Measurements from ENCODE around the gene PLXNA4. TPM values are rescaled to one million over a fixed set of nuclear protein-coding genes. Genes with fewer than 3 reads are reported as not detected.
A peak's percentile ranks its signal among the peaks of the same experiment; 100 is the strongest.

Gene PLXNA4
- total RNA-seq, 1 experiment from 2014 or later, result 11.2 TPM

DNA sequence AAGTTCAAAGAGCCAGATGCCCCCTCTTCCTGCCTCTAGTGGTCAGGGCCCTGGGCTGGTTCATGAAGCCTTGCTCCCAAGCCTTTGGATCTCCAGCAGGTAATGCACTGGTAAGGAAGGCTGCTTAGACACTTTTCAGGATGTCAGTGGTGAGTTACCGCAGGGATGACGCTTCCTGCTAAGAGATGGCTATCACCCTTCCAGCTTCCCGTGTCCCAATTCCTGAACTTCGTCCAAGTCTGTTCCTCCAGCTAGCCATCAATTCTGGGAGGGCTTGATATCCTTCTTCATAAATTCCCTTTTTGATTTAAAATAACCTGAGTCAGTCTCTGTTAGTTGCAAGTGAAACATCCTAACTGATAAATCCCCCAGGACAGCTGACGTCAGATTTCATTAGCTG is 221.2 kb downstream of the PLXNA4 start:
- H3K9me3 ChIP-seq (replicated peaks), result no peaks in the 10 kb centered on the region
- no peaks in the 10 kb centered on the region for H3K36me3 ChIP-seq
- DNase-seq, result no peak
- no peaks in the 10 kb centered on the region for H3K27me3 ChIP-seq
- no peaks in the 10 kb centered on the region for H3K4me1 ChIP-seq
- H3K4me3 ChIP-seq, result no peak overlapping the region
- H3K27ac ChIP-seq, result no peak overlapping the region

DNA sequence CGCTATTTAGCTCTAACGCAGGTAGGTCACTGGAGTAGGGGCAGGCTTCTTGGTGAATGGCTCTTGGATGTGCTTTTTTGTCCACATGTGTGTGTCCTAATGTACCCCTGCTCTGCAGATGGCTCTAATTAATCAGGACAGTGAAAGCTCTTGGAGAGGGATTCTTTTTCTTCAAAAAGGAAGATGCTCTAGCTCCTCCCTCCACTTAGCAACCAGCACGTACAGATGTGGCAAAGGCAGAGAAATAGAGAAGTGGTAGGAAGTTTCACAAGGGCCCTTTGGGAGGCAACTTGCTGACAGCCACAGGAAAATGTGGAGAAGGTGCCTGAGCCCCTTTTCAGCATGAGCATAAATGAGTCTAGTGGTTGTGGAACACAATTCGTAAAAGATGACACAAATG is 221.7 kb downstream of the PLXNA4 start:
- Histone ChIP-seq H3K4me1 (no peaks in the 10 kb centered on the region), H3K9me3 (replicated peaks) (no peaks in the 10 kb centered on the region), H3K27me3 (no peaks in the 10 kb centered on the region), H3K4me3 (no peak overlapping the region), H3K27ac (no peak overlapping the region), H3K36me3 (no peaks in the 10 kb centered on the region)
- no peak for DNase-seq

DNA sequence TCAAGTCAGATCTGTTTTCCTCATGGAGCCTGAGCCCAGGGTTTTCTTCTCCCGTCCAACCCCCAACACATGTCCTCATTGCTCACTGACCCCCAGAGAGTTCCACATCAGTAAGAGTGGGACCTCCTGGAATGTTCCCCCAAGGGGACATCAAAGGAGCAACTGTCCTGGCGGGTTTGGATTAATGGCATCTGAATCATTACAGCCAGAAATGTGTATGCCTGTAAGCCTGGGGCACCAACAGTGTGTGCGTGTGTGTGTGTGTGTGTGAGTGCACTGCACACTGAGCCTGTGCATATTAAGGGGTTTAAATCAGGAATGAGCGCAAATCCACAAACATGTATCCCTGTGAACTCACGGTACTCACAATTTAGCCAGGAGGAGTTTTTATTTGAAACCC is 222.3 kb downstream of the PLXNA4 start:
- Histone ChIP-seq H3K36me3 (no peaks in the 10 kb centered on the region), H3K4me3 (no peak overlapping the region), H3K27me3 (no peaks in the 10 kb centered on the region), H3K27ac (no peak overlapping the region), H3K9me3 (replicated peaks) (no peaks in the 10 kb centered on the region), H3K4me1 (no peaks in the 10 kb centered on the region)
- peak in 1 of 2 experiments; percentile 9 for DNase-seq

DNA sequence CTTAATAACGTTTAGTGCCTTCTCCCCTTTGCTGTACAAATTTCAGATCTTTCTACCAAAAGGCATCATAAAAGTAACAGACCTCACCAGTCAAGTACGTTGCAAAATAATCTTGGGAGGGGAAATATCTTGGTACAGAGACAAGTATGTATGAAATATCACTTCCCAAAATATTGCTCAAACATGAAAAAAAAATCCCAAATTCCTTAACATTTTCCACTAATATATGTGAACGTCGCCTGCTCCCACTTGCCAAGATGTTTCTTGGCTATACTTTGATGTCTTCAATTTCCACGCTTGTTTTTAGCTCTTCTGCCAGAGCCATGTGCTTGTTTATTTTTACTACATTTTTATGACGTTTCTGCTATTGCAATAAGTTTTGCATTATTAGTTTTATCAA is 223.5 kb downstream of the PLXNA4 start:
- DNase-seq, result no peak
- no peaks in the 10 kb centered on the region for H3K27me3 ChIP-seq
- no peak overlapping the region for H3K27ac ChIP-seq
- H3K4me1 ChIP-seq, result no peaks in the 10 kb centered on the region
- H3K9me3 ChIP-seq (replicated peaks), result no peaks in the 10 kb centered on the region
- no peaks in the 10 kb centered on the region for H3K36me3 ChIP-seq
- no peak overlapping the region for H3K4me3 ChIP-seq

DNA sequence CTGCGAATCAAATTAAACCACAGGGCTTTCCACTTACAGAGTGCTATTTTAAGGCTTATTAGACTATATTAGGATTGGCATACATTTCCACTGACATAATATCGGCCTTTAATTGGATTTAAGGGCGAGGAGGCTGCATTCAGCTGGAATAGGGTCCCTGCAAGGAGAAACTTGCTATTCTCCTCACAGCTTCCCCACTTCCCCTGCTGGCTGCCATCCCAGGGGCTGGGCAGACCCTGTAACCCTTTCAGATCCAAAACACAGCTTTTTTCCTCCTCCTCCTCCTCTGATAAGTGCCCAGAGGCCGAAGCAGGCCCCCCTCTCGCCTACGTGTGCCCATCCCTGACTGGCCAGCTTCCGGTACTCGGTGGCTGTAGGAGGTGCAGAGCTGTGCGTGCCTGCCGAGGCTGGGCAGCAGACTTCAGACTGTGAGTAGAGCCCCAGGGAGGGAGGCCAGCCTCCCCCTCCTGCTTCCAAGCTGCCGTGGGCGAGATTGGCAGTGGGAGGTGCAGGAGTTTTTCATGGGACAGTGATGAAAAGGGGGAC is 224.2 kb downstream of the PLXNA4 start:
- Histone ChIP-seq H3K36me3 (no peaks in the 10 kb centered on the region), H3K4me3 (no peak overlapping the region), H3K9me3 (replicated peaks) (no peaks in the 10 kb centered on the region), H3K4me1 (no peaks in the 10 kb centered on the region), H3K27me3 (no peaks in the 10 kb centered on the region), H3K27ac (no peak overlapping the region)
- DNase-seq, result no peak

DNA sequence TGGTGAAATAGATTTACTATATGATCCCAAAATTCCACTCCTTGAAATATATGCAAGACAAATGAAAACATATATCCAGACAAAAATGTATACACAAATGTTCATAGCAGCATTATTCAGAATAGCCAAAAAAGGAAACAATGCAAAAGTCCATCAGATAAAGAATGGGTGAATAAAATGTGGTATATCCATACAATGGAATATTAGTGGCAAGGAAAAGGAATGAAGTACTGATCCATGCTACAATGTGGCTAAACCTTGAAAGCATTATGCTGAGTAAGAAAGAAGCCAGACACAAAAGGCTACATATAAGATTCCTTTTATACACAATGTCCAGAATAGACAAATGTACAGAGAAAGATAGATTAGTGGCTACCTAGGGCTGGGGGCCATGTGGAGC is 225.5 kb downstream of the PLXNA4 start:
- H3K4me3 ChIP-seq, result no peak overlapping the region
- no peak for DNase-seq
- no peaks in the 10 kb centered on the region for H3K36me3 ChIP-seq
- H3K27ac ChIP-seq, result no peak overlapping the region
- no peaks in the 10 kb centered on the region for H3K27me3 ChIP-seq
- no peaks in the 10 kb centered on the region for H3K9me3 ChIP-seq (replicated peaks)
- H3K4me1 ChIP-seq, result no peaks in the 10 kb centered on the region

DNA sequence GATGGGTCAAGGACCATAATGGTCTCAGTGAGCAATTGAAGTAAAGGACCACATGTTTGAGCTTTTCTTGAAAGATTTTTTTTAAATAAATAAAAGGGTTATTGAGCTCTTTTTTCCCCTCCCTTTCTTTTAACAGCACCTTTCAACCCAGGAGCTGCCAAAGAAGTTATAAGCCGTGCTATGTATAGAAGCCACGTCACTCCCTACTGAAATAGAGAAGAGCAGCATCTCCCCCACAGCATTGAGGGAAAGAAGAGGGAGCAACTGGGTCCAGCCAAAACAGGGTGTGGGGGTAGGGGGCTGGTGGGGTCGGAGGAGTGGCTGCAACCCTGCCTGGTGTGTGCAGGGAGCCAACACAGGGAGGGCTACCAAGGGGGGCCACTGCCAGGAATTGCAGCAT is 227.2 kb downstream of the PLXNA4 start:
- Histone ChIP-seq H3K4me1 (no peaks in the 10 kb centered on the region), H3K27me3 (no peaks in the 10 kb centered on the region), H3K9me3 (replicated peaks) (no peaks in the 10 kb centered on the region), H3K4me3 (no peak overlapping the region), H3K36me3 (no peaks in the 10 kb centered on the region), H3K27ac (no peak overlapping the region)
- DNase-seq, result no peak

DNA sequence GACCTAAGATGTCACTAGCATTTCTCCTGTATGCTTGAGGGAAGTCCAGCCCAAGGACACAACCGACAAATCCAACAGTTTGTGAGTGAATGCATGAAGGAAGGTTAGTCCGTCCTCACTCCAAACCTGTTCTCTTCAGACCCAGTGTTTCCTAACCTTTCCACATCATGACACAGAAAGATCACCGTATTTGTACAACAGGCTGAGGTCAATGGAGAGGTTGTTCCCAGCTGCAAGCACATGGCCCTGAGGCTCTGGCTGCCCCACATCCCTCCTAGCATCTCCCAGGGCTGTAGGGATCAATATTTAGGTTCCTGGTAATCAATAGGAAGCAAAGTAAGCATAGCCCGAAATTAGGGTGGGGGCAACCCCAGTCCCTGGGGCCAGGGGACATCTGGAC is 227.9 kb downstream of the PLXNA4 start:
- Histone ChIP-seq H3K27ac (no peak overlapping the region), H3K27me3 (no peaks in the 10 kb centered on the region), H3K4me3 (no peak overlapping the region), H3K4me1 (no peaks in the 10 kb centered on the region), H3K9me3 (replicated peaks) (no peaks in the 10 kb centered on the region), H3K36me3 (no peaks in the 10 kb centered on the region)
- DNase-seq, result no peak

DNA sequence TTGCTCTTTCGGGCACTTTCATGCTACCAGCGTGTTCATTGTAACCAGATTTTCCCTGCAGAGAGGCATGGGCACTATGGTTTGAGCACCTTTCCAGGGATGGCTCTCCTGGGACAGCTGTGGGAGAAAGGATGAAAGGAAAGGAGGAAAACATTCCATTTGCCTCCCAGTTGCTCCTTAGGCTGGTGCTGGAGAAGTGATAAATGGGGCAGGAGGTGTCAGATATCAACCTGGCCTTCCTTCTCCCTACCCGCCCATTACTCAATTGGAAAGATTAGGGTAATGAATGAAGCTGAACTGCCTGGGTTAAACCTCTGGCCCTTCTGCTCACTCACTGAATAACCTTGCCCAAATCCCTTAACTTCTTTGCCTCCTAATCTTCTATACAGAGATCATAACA is 228.4 kb downstream of the PLXNA4 start:
- H3K27me3 ChIP-seq, result no peaks in the 10 kb centered on the region

DNA sequence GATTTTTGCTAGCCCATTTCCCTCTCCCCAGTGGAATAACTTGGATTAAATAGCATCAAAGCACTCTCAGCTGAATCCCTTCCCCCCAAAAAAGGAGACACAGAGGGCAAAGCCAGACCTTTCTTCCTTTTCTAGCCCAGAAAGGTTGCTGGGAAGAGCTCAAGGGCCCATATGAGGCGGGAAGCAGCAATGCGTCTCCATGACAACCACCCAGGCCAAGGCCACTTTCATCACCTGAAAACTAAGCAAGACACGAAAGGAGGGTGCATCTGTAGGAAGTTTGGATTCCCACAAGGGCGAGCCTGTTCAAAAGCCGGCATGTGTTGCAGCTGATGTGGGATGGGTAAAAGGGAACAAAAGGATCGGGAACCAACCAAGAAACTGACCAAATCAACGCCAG is 229.1 kb downstream of the PLXNA4 start:
- Histone ChIP-seq H3K27me3 (no peaks in the 10 kb centered on the region), H3K9me3 (replicated peaks) (no peaks in the 10 kb centered on the region)
- no peak for DNase-seq

More for the DNA sequence above, 228.4 kb downstream of the PLXNA4 start:
- DNase-seq, result no peak
- Histone ChIP-seq H3K27ac (no peak overlapping the region), H3K9me3 (replicated peaks) (no peaks in the 10 kb centered on the region), H3K4me1 (no peaks in the 10 kb centered on the region), H3K4me3 (no peak overlapping the region), H3K36me3 (no peaks in the 10 kb centered on the region)

DNA sequence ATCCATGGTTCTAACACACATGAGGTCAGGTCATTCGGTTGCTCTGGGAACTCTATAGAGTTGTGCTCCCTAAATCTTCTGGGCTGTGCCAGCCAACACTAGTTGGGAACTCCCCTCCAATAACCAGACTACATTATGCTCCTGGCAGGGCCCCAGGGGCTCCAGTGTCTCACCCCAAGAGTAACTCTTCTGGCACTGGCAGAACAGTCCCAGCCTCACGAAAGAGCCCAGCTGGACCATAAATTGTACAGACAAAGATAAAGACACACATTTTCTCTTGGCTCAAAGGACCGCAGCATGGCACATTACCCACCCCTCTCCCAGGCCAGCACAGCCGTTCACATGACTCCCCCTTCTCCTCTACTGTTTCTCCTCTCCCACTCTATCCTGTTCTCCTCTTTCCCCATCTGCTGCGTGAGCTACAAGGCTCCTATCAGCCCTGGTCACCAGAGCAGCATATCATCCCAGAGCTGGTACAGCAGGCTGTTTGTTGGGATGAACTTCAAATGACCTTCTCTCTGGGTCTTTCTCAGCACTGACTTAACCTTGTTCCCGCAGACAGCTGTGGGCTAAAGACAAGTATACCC is 230.6 kb downstream of the PLXNA4 start:
- Histone ChIP-seq H3K9me3 (replicated peaks) (no peaks in the 10 kb centered on the region), H3K27me3 (no peaks in the 10 kb centered on the region), H3K4me1 (no peaks in the 10 kb centered on the region), H3K27ac (no peak overlapping the region), H3K4me3 (no peak overlapping the region), H3K36me3 (no peaks in the 10 kb centered on the region)
- DNase-seq, result peak in 1 of 2 experiments; percentile 17

More for the DNA sequence above, 229.1 kb downstream of the PLXNA4 start:
- no peak overlapping the region for H3K27ac ChIP-seq
- no peak overlapping the region for H3K4me3 ChIP-seq
- no peaks in the 10 kb centered on the region for H3K36me3 ChIP-seq
- no peaks in the 10 kb centered on the region for H3K4me1 ChIP-seq

DNA sequence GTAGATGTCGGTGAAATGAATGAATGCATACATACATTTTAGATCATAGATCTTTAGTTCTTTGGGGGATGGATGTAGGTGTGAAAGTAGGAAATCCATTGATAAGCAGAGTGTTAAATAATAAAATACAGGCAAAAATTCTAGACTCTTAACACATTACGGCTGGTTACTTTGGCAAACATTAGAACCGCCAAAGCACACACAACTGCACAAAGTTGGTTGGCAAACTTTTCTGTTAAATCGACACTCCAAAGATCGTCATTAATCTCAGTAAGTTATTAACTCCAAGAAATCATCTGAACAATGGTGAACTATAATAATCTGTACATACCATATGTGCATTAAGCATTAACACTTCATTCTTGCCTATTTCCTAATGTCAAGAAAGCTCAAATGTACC is 231.2 kb downstream of the PLXNA4 start:
- H3K4me3 ChIP-seq, result no peak overlapping the region
- H3K27me3 ChIP-seq, result no peaks in the 10 kb centered on the region
- H3K9me3 ChIP-seq (replicated peaks), result no peaks in the 10 kb centered on the region
- H3K36me3 ChIP-seq, result no peaks in the 10 kb centered on the region
- no peaks in the 10 kb centered on the region for H3K4me1 ChIP-seq
- no peak overlapping the region for H3K27ac ChIP-seq
- no peak for DNase-seq

DNA sequence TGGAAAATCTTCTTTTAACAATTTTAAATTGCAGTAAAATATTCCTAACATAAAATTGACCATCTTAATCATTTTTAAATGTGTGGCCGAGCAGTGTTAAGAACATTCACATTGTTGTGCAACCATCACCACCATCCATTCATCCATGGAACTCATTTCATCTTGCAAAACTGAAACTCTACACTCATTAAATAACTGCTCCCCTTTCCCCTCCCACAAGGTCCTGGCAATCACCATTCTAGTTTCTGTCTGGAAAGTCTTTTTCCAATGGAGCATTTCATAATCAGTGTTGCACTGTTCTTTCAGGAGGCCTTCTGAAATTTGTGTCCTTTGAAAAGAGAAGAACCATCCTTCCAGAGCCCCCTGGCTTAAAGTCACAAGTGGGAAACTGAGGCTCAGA is 233.1 kb downstream of the PLXNA4 start:
- no peak for DNase-seq
- H3K9me3 ChIP-seq (replicated peaks), result no peaks in the 10 kb centered on the region

DNA sequence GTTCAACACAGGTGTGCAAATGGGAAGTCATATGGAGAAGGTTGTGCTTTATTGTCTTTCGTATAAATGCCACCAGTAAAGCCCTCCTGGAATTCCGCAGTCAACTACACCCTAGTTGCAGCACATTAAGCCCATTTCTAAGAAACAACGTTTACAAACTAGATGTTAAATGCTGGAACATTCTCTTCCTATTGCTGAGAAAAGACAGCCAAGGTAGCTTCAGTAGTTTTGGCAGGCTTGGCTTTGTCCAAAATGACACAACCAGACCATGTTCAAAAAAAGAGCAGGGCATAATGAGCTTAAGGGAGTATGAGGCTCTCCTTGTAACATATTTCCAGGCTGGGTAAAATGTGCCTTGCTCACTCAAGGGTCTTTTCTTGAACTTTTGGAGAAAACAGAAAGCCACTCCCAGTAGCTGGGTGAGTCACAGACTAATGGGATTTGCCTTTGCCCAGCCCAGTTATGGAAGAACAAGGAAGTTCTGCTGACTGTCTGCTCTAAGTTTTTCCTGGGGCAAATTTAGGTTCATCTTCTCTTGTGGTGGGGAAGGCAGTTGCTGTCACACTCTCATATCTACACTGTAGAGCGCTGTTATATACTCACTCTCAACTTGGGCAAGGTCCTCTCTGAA is 238.7 kb downstream of the PLXNA4 start:
- Histone ChIP-seq H3K36me3 (no peaks in the 10 kb centered on the region), H3K27ac (no peak overlapping the region), H3K27me3 (no peaks in the 10 kb centered on the region), H3K9me3 (replicated peaks) (no peaks in the 10 kb centered on the region), H3K4me1 (no peaks in the 10 kb centered on the region), H3K4me3 (no peak overlapping the region)
- no peak for DNase-seq

More for the DNA sequence above, 233.1 kb downstream of the PLXNA4 start:
- no peak overlapping the region for H3K27ac ChIP-seq
- no peaks in the 10 kb centered on the region for H3K27me3 ChIP-seq
- no peak overlapping the region for H3K4me3 ChIP-seq
- no peaks in the 10 kb centered on the region for H3K4me1 ChIP-seq
- H3K36me3 ChIP-seq, result no peaks in the 10 kb centered on the region

DNA sequence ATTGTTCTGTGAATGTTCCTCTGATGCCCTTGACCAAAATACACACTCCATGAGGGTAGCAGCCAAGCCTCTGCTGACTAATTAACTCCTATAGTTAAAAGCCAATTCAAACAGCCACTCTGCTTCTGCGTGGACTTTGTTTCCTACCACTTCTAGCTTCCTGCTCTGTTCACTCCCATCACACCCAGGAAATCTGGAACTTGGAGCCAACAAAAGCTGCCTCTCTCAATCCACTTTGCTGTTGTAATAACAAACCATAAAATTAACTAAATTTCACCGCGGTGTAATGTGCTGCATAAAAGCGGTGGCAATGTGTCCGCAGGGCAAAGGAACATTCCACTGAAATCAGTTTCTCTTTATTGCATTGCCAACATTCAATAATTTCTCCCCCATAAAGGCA is 239.5 kb downstream of the PLXNA4 start:
- H3K4me3 ChIP-seq, result no peak overlapping the region

DNA sequence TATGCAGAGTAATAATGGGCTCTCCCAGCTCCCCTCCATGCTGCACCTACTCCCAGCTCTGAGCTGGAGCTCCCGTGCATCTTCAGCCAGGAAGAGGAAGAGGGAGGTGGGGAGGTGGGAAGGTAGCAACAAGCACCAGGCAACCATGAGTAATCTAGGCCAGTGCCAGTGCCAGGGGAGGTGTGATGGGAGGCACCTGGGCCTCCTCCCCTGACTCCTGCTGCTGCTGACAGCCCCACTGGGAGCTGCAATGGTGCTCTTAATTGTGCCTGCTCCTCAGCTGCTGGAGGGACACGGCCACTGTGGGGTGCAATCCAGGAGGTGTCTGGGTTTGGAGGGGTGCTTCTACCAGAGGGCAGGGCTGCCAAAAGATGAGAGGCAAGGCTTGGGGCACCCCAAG is 243.0 kb downstream of the PLXNA4 start:
- no peaks in the 10 kb centered on the region for H3K4me1 ChIP-seq
- no peak for DNase-seq
- no peaks in the 10 kb centered on the region for H3K36me3 ChIP-seq
- no peaks in the 10 kb centered on the region for H3K9me3 ChIP-seq (replicated peaks)
- no peak overlapping the region for H3K4me3 ChIP-seq
- H3K27ac ChIP-seq, result no peak overlapping the region
- no peaks in the 10 kb centered on the region for H3K27me3 ChIP-seq

More for the DNA sequence above, 239.5 kb downstream of the PLXNA4 start:
- no peaks in the 10 kb centered on the region for H3K27me3 ChIP-seq
- no peaks in the 10 kb centered on the region for H3K9me3 ChIP-seq (replicated peaks)
- H3K36me3 ChIP-seq, result no peaks in the 10 kb centered on the region
- no peak for DNase-seq
- no peaks in the 10 kb centered on the region for H3K4me1 ChIP-seq
- no peak overlapping the region for H3K27ac ChIP-seq
